ENCODE results near the gene ST6GAL2. TPM values are rescaled to one million over a fixed set of nuclear protein-coding genes. Genes with fewer than 3 reads are reported as not detected.

The ST6GAL2 gene
- polyA plus RNA-seq, 1 donor (not counting 4 experiments of a cell fraction or from before 2014, with no cell fraction given), result 0.14 TPM

GRCh38 chr2:106792671-106793070 lies 93.3 kb downstream of the ST6GAL2 start:
- dilution Hi-C loops (cut with MboI; ENCODE audit: extremely low pct_ligation_motif_present, low sequenced_read_pairs), result no loop called here
- no peak overlapping the region for H3K4me3 ChIP-seq (ENCODE audit: control insufficient read depth in 2 of 3, extremely low read depth in 1 of 3, insufficient read depth in 2 of 3, low read depth in 1 of 3, low read length in 3 of 3)

GRCh38 chr2:106789185-106789584 lies 96.8 kb downstream of the ST6GAL2 start:
- dilution Hi-C loops (cut with MboI; ENCODE audit: extremely low pct_ligation_motif_present, low sequenced_read_pairs), result no loop called here
- Histone ChIP-seq H3K27ac (ENCODE audit: control insufficient read depth, insufficient read depth, low read length) (no peak overlapping the region), H2AFZ (ENCODE audit: control insufficient read depth, low read length) (no peak overlapping the region), H3K4me3 (ENCODE audit: control insufficient read depth in 2 of 3, extremely low read depth in 1 of 3, insufficient read depth in 2 of 3, low read depth in 1 of 3, low read length in 3 of 3) (no peak overlapping the region), H3K9me3 (ENCODE audit: control insufficient read depth, low read depth, low read length) (no peaks in the 10 kb centered on the region), H3K27me3 (ENCODE audit: control insufficient read depth, extremely low read depth, insufficient read depth, low read length) (no peaks in the 10 kb centered on the region), H3K79me2 (ENCODE audit: control insufficient read depth, insufficient read depth, low read length) (no peaks in the 10 kb centered on the region), H3K36me3 (ENCODE audit: control insufficient read depth in 2 of 2, extremely low read depth in 1 of 2, insufficient read depth in 2 of 2, low read length in 2 of 2) (no peaks in the 10 kb centered on the region), H3K9ac (ENCODE audit: control insufficient read depth, extremely low read depth, insufficient read depth, low read length) (no peak overlapping the region), H3K4me2 (ENCODE audit: control insufficient read depth, extremely low read depth, insufficient read depth, low read depth, low read length) (no peak overlapping the region), H3K4me1 (ENCODE audit: control insufficient read depth, extremely low read depth, insufficient read depth, low read length) (no peaks in the 10 kb centered on the region), H4K20me1 (ENCODE audit: control insufficient read depth, extremely low read depth, insufficient read depth, low read length) (no peaks in the 10 kb centered on the region), H3K9me1 (ENCODE audit: control insufficient read depth, extremely low read depth, insufficient read depth, low read length) (no peaks in the 10 kb centered on the region)
- FAIRE-seq (no peak), DNase-seq (ENCODE audit: low read depth, low spot score) (no peak)
- TF ChIP-seq EZH2 (IDR thresholded peaks at IDR 0.05; ENCODE audit: low read length) (no peak), CTCF (optimal IDR thresholded peaks at IDR 0.05 in 1 of 3, IDR thresholded peaks at IDR 0.05 in 1 of 3, conservative IDR thresholded peaks at IDR 0.05 in 1 of 3; ENCODE audit: extremely low read depth in 1 of 3, insufficient read depth in 2 of 3, low read length in 3 of 3) (no peak)

More at GRCh38 chr2:106792671-106793070, 93.3 kb downstream of the ST6GAL2 start:
- DNase-seq (ENCODE audit: low read depth, low spot score), result no peak
- Histone ChIP-seq H3K4me1 (ENCODE audit: control insufficient read depth, extremely low read depth, insufficient read depth, low read length) (no peaks in the 10 kb centered on the region), H3K9me3 (ENCODE audit: control insufficient read depth, low read depth, low read length) (no peaks in the 10 kb centered on the region), H3K27ac (ENCODE audit: control insufficient read depth, insufficient read depth, low read length) (no peak overlapping the region), H3K27me3 (ENCODE audit: control insufficient read depth, extremely low read depth, insufficient read depth, low read length) (no peaks in the 10 kb centered on the region), H3K9ac (ENCODE audit: control insufficient read depth, extremely low read depth, insufficient read depth, low read length) (no peak overlapping the region), H2AFZ (ENCODE audit: control insufficient read depth, low read length) (no peak overlapping the region), H4K20me1 (ENCODE audit: control insufficient read depth, extremely low read depth, insufficient read depth, low read length) (no peaks in the 10 kb centered on the region), H3K4me2 (ENCODE audit: control insufficient read depth, extremely low read depth, insufficient read depth, low read depth, low read length) (no peak overlapping the region), H3K79me2 (ENCODE audit: control insufficient read depth, insufficient read depth, low read length) (no peaks in the 10 kb centered on the region), H3K36me3 (ENCODE audit: control insufficient read depth in 2 of 2, extremely low read depth in 1 of 2, insufficient read depth in 2 of 2, low read length in 2 of 2) (no peaks in the 10 kb centered on the region), H3K9me1 (ENCODE audit: control insufficient read depth, extremely low read depth, insufficient read depth, low read length) (no peaks in the 10 kb centered on the region)
- no peak for FAIRE-seq
- TF ChIP-seq EZH2 (IDR thresholded peaks at IDR 0.05; ENCODE audit: low read length), result no peak
- TF ChIP-seq CTCF (optimal IDR thresholded peaks at IDR 0.05 in 1 of 3, IDR thresholded peaks at IDR 0.05 in 1 of 3, conservative IDR thresholded peaks at IDR 0.05 in 1 of 3; ENCODE audit: extremely low read depth in 1 of 3, insufficient read depth in 2 of 3, low read length in 3 of 3), result no peak

Measured in keratinocyte (primary cell).